Stimulated activated effector memory CD8-positive, alpha-beta T cell treated with anti-CD3 and anti-CD28 coated beads, Interleukin-12 subunit alpha, Interleukin-12 subunit beta, amount 100 ng/mL, for 72 hours (primary cell): ENCODE data around the gene CREG1.
A peak's percentile ranks its signal among the peaks of the same experiment; 100 is the strongest.

Source experiments
- ATAC-seq: fragments of 150-1000 bp; cut with Tn5 transposase; 2 replicates; pipeline ENCODE4 v1.10.0; 2021
- DNase-seq, 2 donors: peaks; one replicate each; pipeline ENCODE4 v3.0.0; 2021 to 2022; ENCODE audit warnings: low spot score in 2 of 2
- H3K27ac Mint-ChIP-seq: one replicate; pipeline ENCODE4 v1.8.0; 2022; ENCODE audit warnings: mild to moderate bottlenecking, mixed read lengths
- H3K36me3 Mint-ChIP-seq: one replicate; pipeline ENCODE4 v1.8.0; 2022; ENCODE audit warnings: mild to moderate bottlenecking, mixed read lengths
- H3K4me1 Mint-ChIP-seq: one replicate; pipeline ENCODE4 v1.8.0; 2022; ENCODE audit warnings: mixed read lengths
- H3K4me3 Mint-ChIP-seq: one replicate; pipeline ENCODE4 v1.8.0; 2022; ENCODE audit warnings: mild to moderate bottlenecking, mixed read lengths
- H3K9me3 Mint-ChIP-seq: one replicate; pipeline ENCODE4 v1.8.0; 2022; ENCODE audit warnings: mixed read lengths

The CREG1 gene

DNA sequence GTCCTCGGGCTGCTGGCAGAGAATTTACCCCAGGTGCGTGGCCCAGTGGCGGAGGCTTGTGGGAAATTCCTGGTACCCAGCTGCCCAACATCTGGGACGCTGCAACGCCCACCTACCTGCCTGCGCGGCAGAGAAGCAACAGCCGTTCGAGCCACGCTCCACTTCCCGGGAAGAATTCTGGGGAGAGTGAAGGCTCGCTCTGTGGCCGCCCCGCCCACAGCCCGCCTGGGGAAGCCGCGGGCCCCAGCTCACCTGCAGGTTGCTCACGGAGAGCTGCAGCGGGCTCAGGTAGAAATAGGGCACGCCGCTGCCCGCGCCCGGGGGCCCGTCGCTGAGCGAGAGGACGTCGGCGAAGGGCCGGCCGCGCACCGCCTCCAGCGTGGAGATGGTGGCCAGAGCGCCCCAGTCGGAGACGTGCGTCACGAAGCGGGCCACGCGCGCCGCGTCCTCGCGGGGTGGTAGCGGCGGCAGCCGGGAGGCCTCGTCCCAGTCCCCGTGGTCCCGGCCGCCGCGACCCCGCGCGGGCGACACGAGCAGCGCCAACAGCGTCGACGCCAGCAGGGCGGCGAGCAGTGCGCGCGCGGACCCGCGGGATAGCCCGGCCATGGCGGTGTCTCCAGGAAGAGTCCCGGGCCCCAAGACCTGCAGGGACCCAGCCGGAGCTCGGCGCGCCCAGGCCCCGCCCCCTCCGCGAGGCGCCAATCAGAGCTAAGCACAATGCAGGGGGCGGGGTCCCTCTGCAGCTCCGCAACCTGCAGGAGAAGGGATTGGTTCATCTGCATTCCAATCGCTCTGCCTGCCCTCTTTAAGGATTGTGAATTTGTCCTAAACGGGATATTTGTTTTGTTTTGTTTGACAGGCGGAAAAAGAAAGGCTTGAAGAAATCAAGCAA, at the start of gene CREG1:
Gene CREG1 (minus strand): TSS at position 627 of the 892 bp plus-strand sequence.
- DNase-seq, result peak; percentile 87 to 93
- H3K27ac Mint-ChIP-seq, result no peak within 1 kb of the TSS
- no peaks in the 10 kb centered on the region for H3K36me3 Mint-ChIP-seq
- ATAC-seq, result peak; percentile 99
- H3K4me1 Mint-ChIP-seq, result peaks cover 37% of the 10 kb centered on the region
- H3K4me3 Mint-ChIP-seq, result peak within 1 kb of the TSS; percentile 76
- no peaks in the 10 kb centered on the region for H3K9me3 Mint-ChIP-seq

- DNase-seq (no peak), ATAC-seq (no peak)
- peaks cover 28% of the 10 kb centered on the region for H3K4me1 Mint-ChIP-seq
- no peak overlapping the region for H3K4me3 Mint-ChIP-seq
- peak overlapping the region; percentile 63 for H3K27ac Mint-ChIP-seq
- no peaks in the 10 kb centered on the region for H3K36me3 Mint-ChIP-seq
- peaks cover 6% of the 10 kb centered on the region for H3K9me3 Mint-ChIP-seq
Measured at GRCh38 chr1:167602840-167603239, 49.3 kb upstream of the CREG1 start.

DNA sequence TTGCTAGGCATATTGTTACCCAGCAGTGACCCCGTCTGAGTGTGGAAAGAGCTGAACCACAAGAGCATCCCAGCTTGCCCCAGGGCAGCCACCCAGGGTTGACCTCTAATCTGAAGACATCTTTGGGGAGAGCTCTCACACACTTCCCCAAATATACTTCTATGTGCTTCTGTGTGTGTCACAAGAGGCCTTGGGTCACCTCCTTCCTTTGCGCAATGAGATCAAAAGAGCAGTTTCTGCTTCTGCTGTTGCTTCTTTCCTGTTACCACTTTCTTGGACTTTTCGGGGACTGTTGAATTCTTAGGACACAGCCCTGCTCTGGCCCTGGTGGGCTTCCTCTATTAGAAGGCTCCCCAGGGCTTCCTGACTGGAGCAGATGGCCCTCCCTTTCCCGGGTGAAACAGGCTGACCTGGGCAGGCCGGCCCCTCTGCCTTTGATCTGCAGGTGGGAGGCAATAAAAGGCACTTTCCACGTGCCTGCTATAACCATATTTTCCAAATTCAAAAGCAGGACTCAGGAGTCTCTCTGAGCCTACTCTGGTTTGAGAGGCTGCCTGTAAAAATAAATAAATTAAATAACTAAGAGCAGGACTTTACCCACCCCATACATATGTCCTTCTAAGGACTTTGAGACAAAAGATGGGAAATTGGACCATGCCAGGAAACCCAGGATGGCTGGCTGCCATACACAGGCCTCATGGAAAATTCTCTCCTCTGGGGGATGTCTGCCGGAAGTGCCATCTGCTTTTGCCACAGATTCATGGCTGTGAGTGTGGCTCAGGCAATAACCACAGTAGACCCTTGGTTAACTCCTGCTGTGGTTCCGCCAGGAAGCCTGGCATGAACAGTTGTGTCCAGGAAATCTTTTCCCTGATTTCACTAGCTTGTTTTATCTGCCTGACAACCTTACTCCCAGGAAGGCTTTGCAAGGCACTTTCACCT, 48.2 kb upstream of the CREG1 start:
- H3K36me3 Mint-ChIP-seq, result no peaks in the 10 kb centered on the region
- peak overlapping the region; percentile 19 for H3K4me3 Mint-ChIP-seq
- H3K27ac Mint-ChIP-seq, result peak overlapping the region; percentile 83
- DNase-seq, result no peak
- no peaks in the 10 kb centered on the region for H3K9me3 Mint-ChIP-seq
- peaks cover 28% of the 10 kb centered on the region for H3K4me1 Mint-ChIP-seq
- no peak for ATAC-seq

GRCh38 chr1:167599957-167600581, 46.5 kb upstream of the CREG1 start:
- H3K27ac Mint-ChIP-seq, result peak overlapping the region; percentile 83
- H3K36me3 Mint-ChIP-seq, result no peaks in the 10 kb centered on the region
- ATAC-seq, result peak; percentile 88

GRCh38 chr1:167594822-167595221, 41.3 kb upstream of the CREG1 start:
- ATAC-seq (no peak), DNase-seq (no peak)
- no peak overlapping the region for H3K27ac Mint-ChIP-seq
- no peaks in the 10 kb centered on the region for H3K9me3 Mint-ChIP-seq
- H3K36me3 Mint-ChIP-seq, result no peaks in the 10 kb centered on the region
- peaks cover 2% of the 10 kb centered on the region for H3K4me1 Mint-ChIP-seq
- H3K4me3 Mint-ChIP-seq, result no peak overlapping the region

More at GRCh38 chr1:167599957-167600581, 46.5 kb upstream of the CREG1 start:
- Mint-ChIP-seq H3K9me3 (no peaks in the 10 kb centered on the region), H3K4me3 (peak overlapping the region; percentile 54), H3K4me1 (peaks cover 28% of the 10 kb centered on the region)
- peak in 1 of 2 donors; percentile 61 for DNase-seq

DNA sequence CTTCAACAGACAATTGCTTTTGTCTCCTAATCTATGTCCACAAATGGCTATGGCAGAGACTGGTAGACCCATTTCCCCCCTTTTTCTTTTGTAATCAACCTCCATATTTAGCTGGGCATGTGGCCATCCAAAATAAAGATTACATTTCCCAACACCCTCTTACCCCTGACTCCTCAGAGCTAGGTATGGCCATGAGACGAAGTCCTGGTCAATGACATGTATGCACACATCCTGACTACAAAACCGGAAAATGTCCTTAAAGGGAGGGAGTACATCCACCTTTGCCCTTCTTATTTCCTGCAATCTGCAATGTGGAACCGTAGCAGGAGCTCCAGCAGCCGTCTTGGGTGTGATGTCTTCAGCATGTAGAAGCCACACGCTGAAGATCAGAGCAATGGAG, 40.3 kb upstream of the CREG1 start:
- H3K9me3 Mint-ChIP-seq, result no peaks in the 10 kb centered on the region
- H3K4me1 Mint-ChIP-seq, result no peaks in the 10 kb centered on the region
- no peak overlapping the region for H3K27ac Mint-ChIP-seq
- ATAC-seq (no peak), DNase-seq (no peak)
- H3K4me3 Mint-ChIP-seq, result no peak overlapping the region
- H3K36me3 Mint-ChIP-seq, result no peaks in the 10 kb centered on the region

GRCh38 chr1:167592475-167592874, 38.9 kb upstream of the CREG1 start:
- ATAC-seq (no peak), DNase-seq (no peak)
- no peaks in the 10 kb centered on the region for H3K36me3 Mint-ChIP-seq
- H3K4me3 Mint-ChIP-seq, result no peak overlapping the region
- no peak overlapping the region for H3K27ac Mint-ChIP-seq
- no peaks in the 10 kb centered on the region for H3K9me3 Mint-ChIP-seq
- H3K4me1 Mint-ChIP-seq, result no peaks in the 10 kb centered on the region

GRCh38 chr1:167588361-167588760, 34.8 kb upstream of the CREG1 start:
- Mint-ChIP-seq H3K27ac (no peak overlapping the region), H3K9me3 (no peaks in the 10 kb centered on the region), H3K4me1 (no peaks in the 10 kb centered on the region), H3K36me3 (no peaks in the 10 kb centered on the region), H3K4me3 (no peak overlapping the region)
- DNase-seq (no peak), ATAC-seq (no peak)

DNA sequence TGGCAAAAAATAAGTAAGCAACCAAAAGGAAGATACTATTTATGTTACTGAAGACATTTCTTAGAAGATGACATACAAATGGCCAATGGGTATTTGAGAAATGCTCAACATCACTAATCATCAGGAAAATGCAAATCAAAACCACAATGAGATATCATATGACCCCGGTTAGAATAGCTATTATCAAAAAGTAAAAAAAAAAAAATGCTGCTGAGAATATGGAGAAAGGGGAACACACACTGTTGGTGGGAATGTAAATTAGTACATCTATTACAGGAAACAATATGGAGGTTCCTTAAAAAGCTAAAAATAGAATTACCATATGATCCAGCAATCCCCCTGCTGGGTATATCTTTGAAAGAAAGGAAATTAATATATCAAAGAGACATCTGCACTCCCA, 34.3 kb upstream of the CREG1 start:
- H3K27ac Mint-ChIP-seq, result no peak overlapping the region
- H3K9me3 Mint-ChIP-seq, result no peaks in the 10 kb centered on the region
- ATAC-seq (no peak), DNase-seq (no peak)
- H3K4me3 Mint-ChIP-seq, result no peak overlapping the region
- no peaks in the 10 kb centered on the region for H3K4me1 Mint-ChIP-seq
- H3K36me3 Mint-ChIP-seq, result no peaks in the 10 kb centered on the region

- no peaks in the 10 kb centered on the region for H3K36me3 Mint-ChIP-seq
- no peaks in the 10 kb centered on the region for H3K9me3 Mint-ChIP-seq
- ATAC-seq (no peak), DNase-seq (no peak)
- no peak overlapping the region for H3K27ac Mint-ChIP-seq
- no peak overlapping the region for H3K4me3 Mint-ChIP-seq
- no peaks in the 10 kb centered on the region for H3K4me1 Mint-ChIP-seq
Measured at GRCh38 chr1:167587342-167587741, 33.8 kb upstream of the CREG1 start.

- no peaks in the 10 kb centered on the region for H3K36me3 Mint-ChIP-seq
- ATAC-seq (no peak), DNase-seq (no peak)
- no peaks in the 10 kb centered on the region for H3K4me1 Mint-ChIP-seq
- H3K27ac Mint-ChIP-seq, result no peak overlapping the region
- H3K9me3 Mint-ChIP-seq, result no peaks in the 10 kb centered on the region
- no peak overlapping the region for H3K4me3 Mint-ChIP-seq
Measured at GRCh38 chr1:167584581-167584980, 31.0 kb upstream of the CREG1 start.

DNA sequence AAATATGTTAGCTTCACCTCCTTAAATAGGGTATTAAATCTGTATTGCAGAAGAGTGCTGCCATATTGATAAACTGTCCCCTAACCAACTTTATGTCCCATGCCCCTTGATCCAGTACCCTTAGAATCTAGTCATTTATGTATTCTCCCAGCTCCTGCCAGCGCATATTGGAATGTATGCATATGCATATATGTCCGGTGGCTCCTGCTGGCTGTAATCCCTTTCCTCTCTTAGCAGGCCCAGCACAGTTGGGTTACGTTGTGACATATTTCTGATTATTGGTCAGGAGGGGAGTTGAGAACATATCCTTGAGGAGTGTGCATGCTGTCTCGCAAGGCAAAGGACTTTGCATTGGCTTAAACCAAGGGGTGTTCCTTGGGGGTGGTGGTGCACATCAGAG, 29.2 kb upstream of the CREG1 start:
- ATAC-seq (no peak), DNase-seq (no peak)
- Mint-ChIP-seq H3K27ac (no peak overlapping the region), H3K36me3 (no peaks in the 10 kb centered on the region), H3K4me3 (no peak overlapping the region), H3K9me3 (no peaks in the 10 kb centered on the region), H3K4me1 (no peaks in the 10 kb centered on the region)

- H3K9me3 Mint-ChIP-seq, result no peaks in the 10 kb centered on the region
- no peaks in the 10 kb centered on the region for H3K36me3 Mint-ChIP-seq
- no peak for DNase-seq
- H3K4me3 Mint-ChIP-seq, result no peak overlapping the region
- H3K27ac Mint-ChIP-seq, result no peak overlapping the region
- no peaks in the 10 kb centered on the region for H3K4me1 Mint-ChIP-seq
- ATAC-seq, result no peak
Measured at GRCh38 chr1:167582064-167582463, 28.5 kb upstream of the CREG1 start.

GRCh38 chr1:167579986-167580385, 26.4 kb upstream of the CREG1 start:
- Mint-ChIP-seq H3K36me3 (no peaks in the 10 kb centered on the region), H3K4me3 (no peak overlapping the region), H3K27ac (no peak overlapping the region), H3K9me3 (no peaks in the 10 kb centered on the region), H3K4me1 (no peaks in the 10 kb centered on the region)
- ATAC-seq (no peak), DNase-seq (no peak)

- Mint-ChIP-seq H3K27ac (no peak overlapping the region), H3K4me1 (no peaks in the 10 kb centered on the region), H3K9me3 (no peaks in the 10 kb centered on the region), H3K36me3 (no peaks in the 10 kb centered on the region), H3K4me3 (no peak overlapping the region)
- no peak for ATAC-seq
- DNase-seq, result no peak
Measured at GRCh38 chr1:167578939-167579521, 25.5 kb upstream of the CREG1 start.
